ENCODE data around the gene ISG15.

ISG15 gene

GRCh38 chr1:1061682-1062345 is 48.5 kb downstream of the ISG15 start:
- no peak for DNase-seq

GRCh38 chr1:1062348-1063163 is 49.3 kb downstream of the ISG15 start:
- no peak for DNase-seq

- no peak for DNase-seq
Measured at GRCh38 chr1:1063261-1063944, 50.1 kb downstream of the ISG15 start.

Data from GOT3 (cell line).